HG03135 (cell line): ENCODE data around the gene LTBP1.

Experiments used
- ATAC-seq: cut with Tn5 transposase; IDR thresholded peaks from one replicate; pipeline ENCODE4 v1.9.1; 2021; ENCODE audit warnings: mild to moderate bottlenecking, moderate library complexity; ENCODE audit not compliant: unreplicated experiment

LTBP1 gene

GRCh38 chr2:33071591-33071990 is 124.8 kb downstream of the LTBP1 start:
- no peak for ATAC-seq

GRCh38 chr2:33072614-33073013 is 125.9 kb downstream of the LTBP1 start:
- no peak for ATAC-seq

- no peak for ATAC-seq
These were observed 126.3 kb downstream of the LTBP1 start for GRCh38 chr2:33073018-33073417.

GRCh38 chr2:33074197-33074596 is 127.4 kb downstream of the LTBP1 start:
- no peak for ATAC-seq

GRCh38 chr2:33077311-33077710 is 130.6 kb downstream of the LTBP1 start:
- no peak for ATAC-seq

- no peak for ATAC-seq
These were observed 131.1 kb downstream of the LTBP1 start for GRCh38 chr2:33077844-33078243.

GRCh38 chr2:33081691-33082090 is 134.9 kb downstream of the LTBP1 start:
- ATAC-seq, result no peak

- ATAC-seq, result no peak
These were observed 137.1 kb downstream of the LTBP1 start for GRCh38 chr2:33083699-33084387.

- ATAC-seq, result no peak
These were observed 137.7 kb downstream of the LTBP1 start for GRCh38 chr2:33084433-33084832.

- ATAC-seq, result no peak
These were observed 138.9 kb downstream of the LTBP1 start for GRCh38 chr2:33085646-33086045.

GRCh38 chr2:33086400-33087015 is 139.8 kb downstream of the LTBP1 start:
- no peak for ATAC-seq

GRCh38 chr2:33090553-33091134 is 143.9 kb downstream of the LTBP1 start:
- no peak for ATAC-seq

GRCh38 chr2:33091541-33092123 is 144.9 kb downstream of the LTBP1 start:
- ATAC-seq, result no peak

GRCh38 chr2:33093283-33093993 is 146.7 kb downstream of the LTBP1 start:
- no peak for ATAC-seq

GRCh38 chr2:33094303-33094702 is 147.6 kb downstream of the LTBP1 start:
- no peak for ATAC-seq

GRCh38 chr2:33099989-33100388 is 153.2 kb downstream of the LTBP1 start:
- no peak for ATAC-seq

- ATAC-seq, result no peak
These were observed 154.2 kb downstream of the LTBP1 start for GRCh38 chr2:33100921-33101320.

GRCh38 chr2:33104052-33104623 is 157.4 kb downstream of the LTBP1 start:
- ATAC-seq, result no peak

- ATAC-seq, result no peak
These were observed 158.0 kb downstream of the LTBP1 start for GRCh38 chr2:33104726-33105125.

GRCh38 chr2:33106115-33106514 is 159.4 kb downstream of the LTBP1 start:
- no peak for ATAC-seq
